OCI-LY7 (cell line): Measurements from ENCODE around the gene ASPHD2. TPM values are rescaled to one million over a fixed set of nuclear protein-coding genes. Genes with fewer than 3 reads are reported as not detected.

Experiments
- BruUV-seq: library from RNA; stranded (reverse); fragments of 400-500 nt; replicated peaks from 2 replicates; lab custom pipeline; 2021; lab: Mats Ljungman, UMichigan
- CTCF ChIA-PET: fragments of 300-600 bp; sonication (Branson Sonifier 250); formaldehyde crosslinking; loops from one replicate; lab custom pipeline; 2022; ENCODE audit warnings: antibody characterized with exemption; ENCODE audit not compliant: unreplicated experiment; lab: Charles Lee
- POLR2A ChIA-PET: fragments of 300-600 bp; sonication (Branson Sonifier 250); formaldehyde crosslinking; loops from one replicate; lab custom pipeline; 2022; ENCODE audit warnings: antibody characterized with exemption; lab: Charles Lee
- DNase-seq: peaks from one replicate; pipeline ENCODE4 v3.0.0-alpha.2; 2015; ENCODE audit warnings: low spot score
- H2AFZ ChIP-seq: fragments of 200-600 bp; sonication (generic), shearing (Covaris generic); 2 replicates; pipeline ENCODE4 v1.6.1; 2014; ENCODE audit warnings: mild to moderate bottlenecking, antibody characterized with exemption, low read length, moderate library complexity
- H3K27ac ChIP-seq: fragments of 200-600 bp; sonication (generic); 2 replicates; pipeline ENCODE4 v1.5.1; 2014; ENCODE audit warnings: mixed run types, low read depth, mild to moderate bottlenecking, moderate library complexity, low read length, inconsistent platforms; ENCODE audit not compliant: poor library complexity, severe bottlenecking
- H3K36me3 ChIP-seq: fragments of 200-600 bp; sonication (generic); 2 replicates; pipeline ENCODE4 v1.6.1; 2014; ENCODE audit warnings: mild to moderate bottlenecking, antibody characterized with exemption, low read length, moderate library complexity, mixed read lengths; ENCODE audit not compliant: insufficient read depth
- H3K4me1 ChIP-seq: fragments of 200-600 bp; sonication (generic); 2 replicates; pipeline ENCODE4 v1.5.1; 2014; ENCODE audit warnings: mild to moderate bottlenecking, low read length; ENCODE audit not compliant: insufficient read depth, poor library complexity, severe bottlenecking
- H3K4me2 ChIP-seq: fragments of 200-600 bp; sonication (generic); 2 replicates; pipeline ENCODE4 v1.6.1; 2014; ENCODE audit warnings: mild to moderate bottlenecking, low read length
- H3K4me3 ChIP-seq: fragments of 200-600 bp; sonication (generic); 2 replicates; pipeline ENCODE4 v1.5.1; 2014; ENCODE audit warnings: mild to moderate bottlenecking, low read depth, low read length; ENCODE audit not compliant: poor library complexity, severe bottlenecking
- H3K79me2 ChIP-seq: fragments of 200-600 bp; sonication (generic); 2 replicates; pipeline ENCODE4 v1.6.1; 2016; ENCODE audit warnings: low read depth, mild to moderate bottlenecking, low read length, moderate library complexity, mixed read lengths; ENCODE audit not compliant: insufficient read depth
- H3K9me2 ChIP-seq: fragments of 200-600 bp; sonication (generic); 2 replicates; pipeline ENCODE4 v1.6.1; 2016; ENCODE audit warnings: mild to moderate bottlenecking, low read length, mixed read lengths; ENCODE audit not compliant: insufficient read depth
- H3K9me3 ChIP-seq: fragments of 200-600 bp; sonication (generic); 2 replicates; pipeline ENCODE4 v1.6.1; 2014; ENCODE audit warnings: mild to moderate bottlenecking, mixed run types, low read length, mixed read lengths
- H4K20me1 ChIP-seq: fragments of 200-600 bp; sonication (generic); 2 replicates; pipeline ENCODE4 v1.6.1; 2014; ENCODE audit warnings: mild to moderate bottlenecking, antibody characterized with exemption, low read length, moderate library complexity, mixed read lengths; ENCODE audit not compliant: insufficient read depth
- EZH2phosphoT487 ChIP-seq: fragments of 200-600 bp; sonication (generic); IDR thresholded peaks from 2 replicates; pipeline ENCODE4 v1.6.1; 2018; ENCODE audit warnings: low read depth, borderline replicate concordance, mild to moderate bottlenecking, mixed run types, antibody characterized with exemption, low read length, moderate library complexity, mixed read lengths
- intact Hi-C: fragments of 100-400 bp; cut with micrococcal nuclease; formaldehyde crosslinking; loops from one replicate; pipeline ENCODE4 v1.10.0; 2022; ENCODE audit not compliant: unreplicated experiment
- total RNA-seq, 2 experiments: library from RNA; depleted of rRNA in 1 of 2; stranded (reverse); fragments of >200 nt in 1 of 2; shearing (Covaris generic) in 1 of 2; gene quantifications; 2 replicates each; pipeline ENCODE4 v1.2.3, GENCODE V29; 2014 to 2022
- TF ChIP-seq, protein P1 (sequence below): fragments of 200-600 bp; sonication (generic); conservative IDR thresholded peaks from 2 replicates; pipeline ENCODE4 v1.5.1; 2014; ENCODE audit warnings: mild to moderate bottlenecking, antibody characterized with exemption, low read length, moderate library complexity, mixed read lengths

Gene ASPHD2
- total RNA-seq, 2 experiments from 2014 or later, result 5.5 to 6.5 TPM

DNA sequence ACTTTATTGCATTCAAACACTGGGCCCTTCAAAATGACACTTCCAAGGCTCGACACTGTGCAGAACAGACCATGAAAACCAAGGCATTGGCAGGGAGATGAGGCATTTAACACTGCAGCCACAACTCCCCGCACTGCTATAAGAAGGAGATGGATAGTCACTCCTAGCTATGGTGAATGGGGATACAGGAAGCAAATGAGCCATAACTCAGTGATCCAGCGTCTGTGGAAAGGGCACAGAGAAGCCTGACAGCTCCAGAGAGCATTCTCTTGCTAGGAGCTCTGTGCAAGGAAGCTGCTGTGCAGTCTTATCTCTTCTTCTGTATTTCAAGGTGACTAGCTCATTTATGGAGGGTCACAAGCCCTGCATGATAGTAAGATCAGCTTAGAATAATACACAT is 33.6 kb downstream of the ASPHD2 start:
- Histone ChIP-seq H3K27ac (no peak overlapping the region), H3K36me3 (peaks cover 100% of the 10 kb centered on the region), H3K4me2 (no peak overlapping the region), H3K9me3 (no peaks in the 10 kb centered on the region), H2AFZ (no peak overlapping the region), H3K4me1 (no peaks in the 10 kb centered on the region), H4K20me1 (peaks cover 21% of the 10 kb centered on the region), H3K4me3 (no peak overlapping the region), H3K79me2 (peaks cover 24% of the 10 kb centered on the region), H3K9me2 (no peaks in the 10 kb centered on the region)
- CTCF ChIA-PET, result no interaction called here
- POLR2A ChIA-PET, result no interaction called here
- no TSS peak for BruUV-seq
- TF ChIP-seq, protein P1, sequence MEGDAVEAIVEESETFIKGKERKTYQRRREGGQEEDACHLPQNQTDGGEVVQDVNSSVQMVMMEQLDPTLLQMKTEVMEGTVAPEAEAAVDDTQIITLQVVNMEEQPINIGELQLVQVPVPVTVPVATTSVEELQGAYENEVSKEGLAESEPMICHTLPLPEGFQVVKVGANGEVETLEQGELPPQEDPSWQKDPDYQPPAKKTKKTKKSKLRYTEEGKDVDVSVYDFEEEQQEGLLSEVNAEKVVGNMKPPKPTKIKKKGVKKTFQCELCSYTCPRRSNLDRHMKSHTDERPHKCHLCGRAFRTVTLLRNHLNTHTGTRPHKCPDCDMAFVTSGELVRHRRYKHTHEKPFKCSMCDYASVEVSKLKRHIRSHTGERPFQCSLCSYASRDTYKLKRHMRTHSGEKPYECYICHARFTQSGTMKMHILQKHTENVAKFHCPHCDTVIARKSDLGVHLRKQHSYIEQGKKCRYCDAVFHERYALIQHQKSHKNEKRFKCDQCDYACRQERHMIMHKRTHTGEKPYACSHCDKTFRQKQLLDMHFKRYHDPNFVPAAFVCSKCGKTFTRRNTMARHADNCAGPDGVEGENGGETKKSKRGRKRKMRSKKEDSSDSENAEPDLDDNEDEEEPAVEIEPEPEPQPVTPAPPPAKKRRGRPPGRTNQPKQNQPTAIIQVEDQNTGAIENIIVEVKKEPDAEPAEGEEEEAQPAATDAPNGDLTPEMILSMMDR, result no peak
- TF ChIP-seq EZH2phosphoT487, result no peak
- no peak for DNase-seq
- intact Hi-C loops, result no loop called here

GRCh38 chr22:26463101-26463661 is 34.1 kb downstream of the ASPHD2 start:
- intact Hi-C loops, result no loop called here
- Histone ChIP-seq H3K36me3 (peaks cover 99% of the 10 kb centered on the region), H3K9me3 (no peaks in the 10 kb centered on the region), H3K4me2 (no peak overlapping the region), H3K27ac (no peak overlapping the region), H4K20me1 (peaks cover 21% of the 10 kb centered on the region), H3K9me2 (no peaks in the 10 kb centered on the region), H3K79me2 (peaks cover 24% of the 10 kb centered on the region), H3K4me1 (no peaks in the 10 kb centered on the region), H2AFZ (no peak overlapping the region), H3K4me3 (no peak overlapping the region)
- no peak for DNase-seq
- TF ChIP-seq, protein P1, result no peak
- TF ChIP-seq EZH2phosphoT487, result no peak
- ChIA-PET CTCF (no interaction called here), POLR2A (no interaction called here)
- no TSS peak for BruUV-seq

DNA sequence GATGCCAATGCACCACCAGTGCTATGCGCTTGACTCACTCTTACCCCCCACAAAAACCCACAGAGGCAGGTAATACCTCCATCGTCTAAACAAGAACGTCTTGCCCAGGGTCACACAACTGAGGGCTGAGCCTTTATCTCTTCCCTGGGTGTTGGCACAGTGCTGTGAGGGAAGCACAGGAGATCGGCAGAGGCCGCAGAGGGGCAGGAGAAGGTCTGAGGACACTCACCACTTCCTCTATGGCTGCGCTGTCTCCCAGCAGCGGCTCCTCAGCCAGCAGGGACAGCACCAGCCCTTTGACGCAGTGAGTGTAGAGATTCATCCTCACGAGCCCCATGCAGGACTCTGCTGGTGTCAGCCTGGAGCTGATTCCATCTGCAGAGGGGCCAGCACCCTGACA is 34.6 kb downstream of the ASPHD2 start:
- H3K27ac ChIP-seq, result no peak overlapping the region
- peaks cover 21% of the 10 kb centered on the region for H4K20me1 ChIP-seq
- ChIA-PET CTCF (no interaction called here), POLR2A (no interaction called here)
- no peak overlapping the region for H3K4me2 ChIP-seq
- H3K4me1 ChIP-seq, result no peaks in the 10 kb centered on the region
- H3K36me3 ChIP-seq, result peaks cover 99% of the 10 kb centered on the region
- intact Hi-C loops, result no loop called here
- H2AFZ ChIP-seq, result no peak overlapping the region
- H3K4me3 ChIP-seq, result no peak overlapping the region
- H3K79me2 ChIP-seq, result peaks cover 24% of the 10 kb centered on the region
- H3K9me3 ChIP-seq, result no peaks in the 10 kb centered on the region
- BruUV-seq, result no TSS peak
- DNase-seq, result no peak
- no peaks in the 10 kb centered on the region for H3K9me2 ChIP-seq
- TF ChIP-seq EZH2phosphoT487, result no peak
- TF ChIP-seq, protein P1, result no peak
